SH-SY5Y (cell line): ENCODE results near the gene GUCA2A.

Source experiments
- GATA2 ChIP-seq: IDR thresholded peaks from 2 replicates; pipeline ENCODE4 v1.6.1; 2011; ENCODE audit warnings: mild to moderate bottlenecking, low read depth, low read length
- GATA3 ChIP-seq: IDR thresholded peaks from 2 replicates; pipeline ENCODE4 v1.6.1; 2011; ENCODE audit warnings: low read depth, mild to moderate bottlenecking, low read length, moderate library complexity

DNA sequence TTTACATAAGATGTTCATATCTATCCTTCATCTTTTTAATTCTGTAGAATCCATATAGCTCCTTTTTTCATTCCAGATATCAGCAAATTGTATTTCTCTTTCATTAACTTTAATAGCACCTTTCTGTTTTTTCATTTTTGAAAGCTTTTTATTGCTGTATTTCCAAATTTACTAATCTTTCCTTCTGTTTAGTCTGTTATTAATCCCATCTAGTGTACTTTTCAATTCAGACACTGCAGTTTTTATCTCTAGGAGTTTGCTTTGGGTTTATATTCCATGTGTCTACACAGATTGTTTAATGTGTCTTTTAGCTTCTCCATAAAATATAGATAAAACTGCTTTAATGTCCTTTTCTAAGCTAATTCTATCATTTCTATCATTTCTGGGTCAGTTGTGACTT lies 37.4 kb upstream of the GUCA2A start:
- TF ChIP-seq GATA2: no peak
- TF ChIP-seq GATA3: no peak
